ENCODE results near the gene CGB3.
A peak's percentile ranks its signal among the peaks of the same experiment; 100 is the strongest.

- TF ChIP-seq EZH2 (IDR thresholded peaks at IDR 0.05; ENCODE audit: low read length, unreplicated experiment) (no peak), CTCF (conservative IDR thresholded peaks at IDR 0.05; ENCODE audit: low read depth, low read length) (peak; percentile 30; the same call in 1 of the 2 replicates)
These were observed 4.7 kb downstream of the CGB3 start for GRCh38 chr19:49019242-49019932.
